K562 (cell line): ENCODE results near the gene PNPLA8. TPM values are rescaled to one million over a fixed set of nuclear protein-coding genes. Genes with fewer than 3 reads are reported as not detected.

Experiments used
- BCLAF1 ChIP-seq, 2 experiments: fragments of 450-650 bp in 1 of 2; IDR thresholded peaks; 2 replicates each; pipeline ENCODE4 v1.6.1; 2011 to 2017; ENCODE audit warnings: low read depth in 2 of 2, antibody characterized with exemption in 1 of 2, borderline replicate concordance in 1 of 2, low read length in 1 of 2, mild to moderate bottlenecking in 1 of 2, mixed read lengths in 1 of 2; ENCODE audit not compliant: control insufficient read depth in 1 of 2
- ETS1 ChIP-seq: conservative IDR thresholded peaks from 2 replicates; pipeline ENCODE4 v1.6.1; 2011; ENCODE audit warnings: low read depth, mild to moderate bottlenecking, low read length; ENCODE audit not compliant: control insufficient read depth
- LARP7 ChIP-seq: fragments of 450-650 bp; IDR thresholded peaks from 2 replicates; pipeline ENCODE4 v1.6.1; 2016
- MAX ChIP-seq: sonication (generic); formaldehyde crosslinking; IDR thresholded peaks from 2 replicates; pipeline ENCODE4 v1.9.0; 2022; ENCODE audit warnings: mild to moderate bottlenecking, missing genetic modification reagents
- MGA ChIP-seq: fragments of 450-650 bp; IDR thresholded peaks from 2 replicates; pipeline ENCODE4 v1.6.1; 2016; ENCODE audit warnings: mild to moderate bottlenecking, moderate library complexity
- NCOA1 ChIP-seq: fragments of 450-650 bp; IDR thresholded peaks from 2 replicates; pipeline ENCODE4 v1.6.1; 2016; ENCODE audit warnings: low read depth
- NR2F6 ChIP-seq: fragments of 450-650 bp; formaldehyde crosslinking; IDR thresholded peaks from 2 replicates; pipeline ENCODE4 v1.4.0; 2020; ENCODE audit warnings: mild to moderate bottlenecking
- POLR2G ChIP-seq: fragments of 200-400 bp; formaldehyde crosslinking; IDR thresholded peaks from 2 replicates; pipeline ENCODE4 v1.6.1; 2017; ENCODE audit warnings: low read depth, mild to moderate bottlenecking, antibody characterized with exemption, low read length, moderate library complexity
- SP1 ChIP-seq: sonication (generic); formaldehyde crosslinking; IDR thresholded peaks from 2 replicates; pipeline ENCODE4 v1.8.1; 2022; ENCODE audit warnings: mild to moderate bottlenecking, missing genetic modification reagents
- TEAD1 ChIP-seq, 2 experiments: fragments of 450-650 bp in 1 of 2; sonication (generic) in 1 of 2; formaldehyde crosslinking; IDR thresholded peaks; 2 replicates each; pipeline versions ENCODE4 v1.4.0 to v1.8.0; 2020 to 2022; ENCODE audit warnings: mild to moderate bottlenecking in 2 of 2, missing genetic modification reagents in 1 of 2
- polyA plus RNA-seq, 8 experiments: library from polyadenylated mRNA; depleted of rRNA in 4 of 8; stranded (reverse) in 5 of 8; unstranded in 3 of 8; fragments of >200 nt; fragmentation: Nextera tagmentation in 2 of 8; fragmentation: Illumina TruSeq in 1 of 8; extraction: Ambion mirVana in 2 of 8; extraction: Trizol in 1 of 8; gene quantifications; 2 replicates each; pipeline versions ENCODE4 v1.2.1 to v1.2.3, GENCODE V29; 2011 to 2014; ENCODE audit warnings: inconsistent platforms in 1 of 8, missing spikeins in 1 of 8
- total RNA-seq, 7 experiments: library from RNA; depleted of rRNA in 6 of 7; stranded (reverse); fragments of >200 nt in 6 of 7; fragmentation: Illumina TruSeq in 2 of 7; extraction: Trizol in 2 of 7; gene quantifications; 2 replicates each; pipeline versions ENCODE4 v1.2.1 to v1.2.3, GENCODE V29; 2011 to 2021; ENCODE audit warnings: low replicate concordance in 1 of 7

Gene PNPLA8
- total and polyA plus RNA-seq, 9 of the 15 experiments (the other 6 are each of a cell fraction or from before 2014, with no cell fraction given), result 12.8 to 27.6 (median 16.3) TPM

- TF ChIP-seq MGA (peak; percentile 100), TEAD1 (CRISPR knock-in tag; IDR thresholded peaks at IDR 0.05) (peak in 1 of 2 experiments; percentile 64; a peak in 1 of 4 replicates), NR2F6 (CRISPR knock-in tag) (no peak), NCOA1 (peak; percentile 56; the same call in 1 of the 2 replicates), SP1 (peak; percentile 75; the same call in 1 of the 2 replicates), MAX (CRISPR knock-in tag) (peak; percentile 99), POLR2G (peak; percentile 100), LARP7 (peak; percentile 50; the same call in 1 of the 2 replicates), BCLAF1 (IDR thresholded peaks at IDR 0.05; ENCODE audit: borderline replicate concordance in 1 of 2, control insufficient read depth in 1 of 2, low read depth in 2 of 2, low read length in 1 of 2) (no peak), ETS1 (peak; percentile 50; the same call in 1 of the 2 replicates)
These were observed 43.6 kb upstream of the PNPLA8 start, which contains the start of the genes DNAJB9 and THAP5 (continued) for GRCh38 chr7:108569381-108570145.
